Central memory CD4-positive, alpha-beta T cell (primary cell): Measurements from ENCODE around the gene PRXL2A.
A peak's percentile ranks its signal among the peaks of the same experiment; 100 is the strongest.

Experiments used
- DNase-seq: peaks from one replicate; pipeline ENCODE4 v3.0.0; 2022

The PRXL2A gene

DNA sequence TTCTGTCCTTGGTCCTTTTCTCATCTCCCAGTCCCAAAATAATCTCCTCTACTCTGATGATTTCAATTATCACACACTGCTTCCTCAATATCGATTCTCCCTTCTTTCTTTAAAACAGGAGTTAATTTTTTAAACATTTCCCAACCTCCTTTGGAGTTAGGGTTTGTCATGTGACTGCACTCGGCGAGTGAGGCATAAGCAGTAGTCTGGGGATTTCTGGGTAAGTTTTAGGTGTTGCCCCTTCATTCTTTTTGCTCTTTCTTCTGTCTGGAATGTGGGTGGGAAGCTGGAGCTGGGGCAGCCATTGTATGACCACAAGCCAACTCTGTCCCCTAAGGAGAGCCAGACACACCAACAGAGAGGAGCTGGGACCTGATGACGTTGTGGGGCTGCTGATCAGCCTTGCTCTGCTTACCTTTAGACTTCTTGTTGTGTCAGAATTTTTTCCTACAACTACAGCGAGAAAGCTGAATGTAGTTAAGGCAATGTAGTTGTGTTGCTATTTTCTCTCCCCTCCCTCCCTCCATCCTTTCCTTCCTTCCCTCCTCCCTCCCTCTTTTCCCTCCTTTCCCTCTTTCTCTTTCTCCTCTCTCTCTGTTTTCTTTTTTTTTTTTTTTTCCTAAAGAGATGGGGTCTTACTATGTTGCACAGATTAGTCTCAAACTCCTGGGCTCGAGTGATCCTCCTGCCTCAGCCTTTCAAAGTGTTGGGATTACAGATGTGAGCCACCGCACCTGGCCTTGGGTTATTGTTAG lies 39.3 kb downstream of the PRXL2A start:
- DNase-seq = no peak

DNA sequence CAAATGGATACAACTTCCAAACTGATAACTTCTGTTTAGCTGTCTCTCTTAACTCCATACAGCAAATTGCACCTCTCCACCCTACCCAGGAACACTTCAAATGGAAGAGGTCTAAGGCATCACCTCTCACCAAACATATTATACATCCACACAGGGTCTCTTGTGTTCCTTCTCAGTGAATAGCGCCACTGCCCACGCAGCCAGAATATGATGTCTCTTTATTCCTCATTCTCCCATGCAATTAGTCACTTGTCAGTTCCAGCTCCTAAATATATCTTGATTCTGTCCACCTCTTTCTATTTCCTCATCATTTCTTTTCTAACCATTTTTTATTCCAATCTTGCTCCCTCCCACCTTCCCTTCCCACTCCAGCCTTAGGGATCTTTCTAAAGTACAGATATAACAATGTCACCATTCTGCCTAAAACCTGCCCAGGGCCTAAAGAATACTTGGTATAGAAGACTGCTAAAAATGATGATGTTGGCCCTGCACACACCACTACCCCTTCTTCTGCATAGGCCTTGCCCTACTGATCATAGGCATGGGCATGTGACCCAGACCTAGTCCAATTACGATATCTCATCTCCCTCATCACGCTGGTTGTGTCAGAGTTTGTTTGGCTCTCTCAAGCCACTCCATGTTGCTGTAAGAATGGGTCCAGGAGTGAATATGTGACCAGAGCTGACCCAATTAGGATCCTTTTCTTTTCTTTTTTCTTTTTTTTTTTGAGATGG lies 40.0 kb downstream of the PRXL2A start:
- no peak for DNase-seq

DNA sequence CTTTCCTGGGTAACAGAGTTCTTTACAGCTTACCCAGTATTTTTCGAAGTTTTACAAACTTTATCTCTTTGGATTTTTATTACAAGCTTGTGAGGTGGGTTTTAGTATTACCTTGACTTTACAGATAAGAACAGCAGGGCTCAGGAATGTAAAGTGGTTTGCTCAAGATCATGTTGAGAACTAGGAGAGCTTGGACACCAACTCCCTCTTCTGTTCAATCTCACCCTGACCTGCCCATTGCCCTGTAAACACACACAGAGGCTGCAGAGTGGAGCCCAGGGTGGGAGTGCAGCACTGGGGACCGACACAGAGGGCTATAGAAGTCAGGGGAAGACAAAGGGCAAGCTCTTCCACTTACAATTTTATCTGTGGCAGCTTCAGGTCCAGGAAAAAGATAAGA lies 41.2 kb downstream of the PRXL2A start:
- DNase-seq = no peak

DNA sequence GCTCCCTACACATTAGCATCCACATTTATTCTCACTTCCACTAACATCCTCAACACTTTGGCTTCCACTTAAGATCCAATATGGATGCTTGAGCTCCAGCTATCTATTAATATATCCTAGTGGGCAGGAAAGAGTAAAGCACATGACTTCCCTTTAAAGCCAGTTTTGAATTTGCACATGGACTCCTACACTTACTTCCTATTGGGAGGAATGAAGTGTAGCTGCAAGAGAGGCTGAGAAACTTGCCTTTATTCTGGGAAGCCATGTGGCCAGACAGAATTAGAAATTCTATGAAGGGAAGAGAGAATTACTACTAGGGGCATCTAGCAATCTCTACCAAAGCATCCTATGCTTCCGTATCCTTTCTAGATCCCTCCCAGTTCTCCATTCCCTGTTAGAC lies 42.8 kb downstream of the PRXL2A start:
- DNase-seq = no peak

DNA sequence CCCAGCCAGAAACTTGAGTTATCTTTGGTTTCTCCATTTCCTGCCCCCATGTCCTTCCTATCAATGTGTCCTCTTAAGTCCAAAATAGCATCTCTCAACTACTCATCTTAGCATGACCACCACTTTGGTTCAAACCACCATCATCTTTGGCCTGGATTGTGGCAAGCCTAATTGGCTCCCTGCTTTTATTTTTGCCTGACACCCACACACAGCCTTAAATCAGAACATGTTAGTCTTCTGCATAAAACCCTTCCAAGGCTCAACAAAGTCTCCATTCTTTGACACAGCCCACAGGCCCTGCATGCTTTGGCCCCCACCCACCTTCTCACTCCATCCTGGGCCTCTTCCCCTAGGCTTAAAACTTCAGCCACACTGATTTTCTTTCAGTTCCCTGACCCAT lies 43.7 kb downstream of the PRXL2A start:
- DNase-seq = no peak

DNA sequence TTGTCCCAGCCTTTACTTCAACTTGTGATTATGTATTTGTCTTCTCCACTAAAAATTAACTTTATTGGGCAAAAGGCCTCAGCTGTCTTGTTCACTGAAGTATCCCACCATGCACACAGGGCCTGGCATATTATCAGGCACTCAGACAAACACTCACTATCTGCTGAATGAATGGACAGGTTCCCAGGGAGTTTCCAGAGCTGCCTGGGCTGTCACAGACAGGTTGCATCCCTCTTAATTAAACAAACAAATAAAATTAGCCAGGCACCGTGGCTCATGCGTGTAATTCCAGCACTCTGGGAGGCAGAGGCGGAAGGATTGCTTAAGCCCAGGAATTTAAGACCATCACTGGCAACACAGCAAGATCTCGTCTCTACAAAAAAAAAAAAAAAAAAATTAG lies 44.3 kb downstream of the PRXL2A start:
- DNase-seq = no peak

DNA sequence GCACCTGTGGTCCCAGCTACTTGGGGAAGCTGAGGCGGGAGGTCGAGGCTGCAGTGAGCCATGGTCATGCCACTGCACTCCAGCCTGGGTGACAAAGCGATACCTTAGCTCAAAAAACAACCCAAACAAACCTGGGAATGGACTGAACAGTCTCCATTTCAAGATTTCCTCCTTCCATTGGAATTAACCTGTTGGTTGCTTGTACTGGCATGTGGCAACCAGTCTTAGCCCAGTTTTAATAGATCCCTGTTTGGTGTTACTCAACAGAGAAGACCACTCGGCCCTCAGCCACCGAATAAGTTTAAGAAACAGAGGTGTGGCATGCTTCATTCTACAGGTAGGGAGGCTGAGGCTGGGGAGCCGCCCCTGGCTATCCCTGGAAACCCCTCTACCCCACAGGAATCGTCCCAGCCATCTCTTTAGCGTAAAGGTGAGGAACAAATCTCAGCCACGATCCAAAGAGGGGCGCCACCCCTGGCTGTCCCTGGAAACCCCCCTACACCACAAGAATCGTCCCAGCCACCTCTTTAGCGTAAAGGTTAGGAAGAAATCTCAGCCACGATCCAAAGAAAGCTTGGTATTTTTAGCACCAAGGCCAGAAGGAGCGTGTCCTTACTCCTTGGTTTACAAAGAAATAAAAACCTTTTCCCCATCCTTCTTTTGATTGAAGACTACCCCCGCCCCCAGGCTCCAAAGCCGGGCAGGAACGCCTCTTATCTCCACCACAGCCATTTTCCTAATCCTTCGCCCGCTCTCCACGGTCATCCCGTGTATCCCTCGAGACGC lies 44.9 kb downstream of the PRXL2A start:
- DNase-seq = no peak

DNA sequence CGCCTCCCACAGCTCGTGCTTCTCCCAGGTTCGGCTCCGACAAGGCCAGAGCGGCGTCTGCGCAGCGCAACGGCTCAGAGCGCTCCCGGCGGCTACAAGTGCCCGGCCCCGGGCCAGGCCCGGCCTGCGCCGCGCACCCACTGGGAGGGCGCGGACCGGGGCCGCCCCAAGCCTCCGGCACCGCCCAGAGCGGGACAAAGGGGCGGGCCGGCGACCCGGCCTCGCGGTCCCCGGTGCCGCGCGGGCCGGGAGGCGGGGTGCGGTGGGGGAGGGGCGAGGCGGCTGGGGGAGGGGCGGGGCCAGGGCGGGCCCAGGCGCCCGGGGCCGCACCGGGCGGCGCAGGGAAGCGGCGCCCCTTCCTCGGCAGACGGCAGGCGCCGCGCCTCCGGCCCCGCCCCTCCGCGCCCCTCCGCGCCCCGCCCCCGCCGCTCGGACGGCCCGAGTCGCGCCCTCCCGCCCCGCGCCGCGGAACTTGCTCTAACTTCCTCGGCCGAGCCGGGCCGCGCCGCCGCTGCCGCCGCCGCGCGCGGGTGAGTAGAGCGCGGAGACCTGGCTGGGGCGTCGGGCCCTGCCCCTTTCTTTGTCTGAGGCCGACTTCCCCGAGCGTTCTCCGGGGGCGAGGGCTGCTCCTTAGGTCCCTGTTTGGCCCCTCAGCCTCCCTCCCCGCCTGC lies 45.6 kb downstream of the PRXL2A start, which contains the start of gene TSPAN14:
TSPAN14 (plus strand) TSS at position 469 of the 671 bp plus-strand sequence. CDS start 34,924 bp downstream, outside the sequence.
- peak; percentile 66 for DNase-seq

DNA sequence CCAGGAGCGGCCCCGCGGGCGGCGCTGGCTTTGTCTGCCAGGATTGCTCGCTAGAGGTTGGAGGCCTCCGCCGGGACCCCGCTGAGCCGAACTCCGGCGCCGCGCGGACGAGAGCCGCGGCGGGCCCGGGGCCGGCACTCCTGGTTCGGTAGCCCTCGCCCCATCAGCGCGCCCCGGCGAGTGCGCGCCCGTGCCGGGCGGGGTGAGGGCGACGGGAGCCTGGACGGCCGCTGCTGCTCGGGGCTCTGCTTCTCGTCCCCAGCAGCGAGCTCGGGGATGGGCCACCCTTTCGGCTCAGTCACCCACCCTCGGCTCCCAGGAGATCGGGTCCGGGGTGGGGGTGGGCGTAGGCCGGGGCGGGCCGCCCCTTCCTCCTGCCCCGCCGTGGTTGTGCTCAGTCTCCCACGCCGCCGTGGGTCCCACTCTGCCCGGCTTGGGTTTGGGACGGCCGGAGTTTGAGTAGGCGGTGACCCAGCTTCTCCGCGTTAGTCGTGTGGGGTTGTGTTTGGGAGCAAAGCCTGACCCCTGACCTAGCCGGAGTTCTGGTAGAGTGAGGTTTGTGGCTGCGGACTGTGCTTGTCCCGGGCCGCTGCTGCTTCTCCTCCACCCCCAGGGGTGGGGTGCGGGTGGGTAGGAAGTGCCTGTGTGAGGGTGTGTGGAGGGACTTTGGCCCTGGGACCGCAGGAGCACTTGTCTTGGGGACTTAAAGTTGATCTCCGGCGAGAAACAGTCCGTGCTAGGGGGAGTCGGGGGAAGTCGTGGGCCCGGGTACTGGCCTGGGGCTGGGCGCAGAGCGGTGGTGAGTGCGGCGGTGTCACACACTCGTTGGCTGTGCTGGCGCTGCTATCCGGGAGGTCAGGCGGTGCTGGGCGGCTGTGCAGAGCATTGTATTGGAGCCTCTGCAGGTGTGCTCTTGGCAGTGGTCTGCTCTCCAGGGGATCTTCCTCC lies 46.4 kb downstream of the PRXL2A start:
- no peak for DNase-seq

DNA sequence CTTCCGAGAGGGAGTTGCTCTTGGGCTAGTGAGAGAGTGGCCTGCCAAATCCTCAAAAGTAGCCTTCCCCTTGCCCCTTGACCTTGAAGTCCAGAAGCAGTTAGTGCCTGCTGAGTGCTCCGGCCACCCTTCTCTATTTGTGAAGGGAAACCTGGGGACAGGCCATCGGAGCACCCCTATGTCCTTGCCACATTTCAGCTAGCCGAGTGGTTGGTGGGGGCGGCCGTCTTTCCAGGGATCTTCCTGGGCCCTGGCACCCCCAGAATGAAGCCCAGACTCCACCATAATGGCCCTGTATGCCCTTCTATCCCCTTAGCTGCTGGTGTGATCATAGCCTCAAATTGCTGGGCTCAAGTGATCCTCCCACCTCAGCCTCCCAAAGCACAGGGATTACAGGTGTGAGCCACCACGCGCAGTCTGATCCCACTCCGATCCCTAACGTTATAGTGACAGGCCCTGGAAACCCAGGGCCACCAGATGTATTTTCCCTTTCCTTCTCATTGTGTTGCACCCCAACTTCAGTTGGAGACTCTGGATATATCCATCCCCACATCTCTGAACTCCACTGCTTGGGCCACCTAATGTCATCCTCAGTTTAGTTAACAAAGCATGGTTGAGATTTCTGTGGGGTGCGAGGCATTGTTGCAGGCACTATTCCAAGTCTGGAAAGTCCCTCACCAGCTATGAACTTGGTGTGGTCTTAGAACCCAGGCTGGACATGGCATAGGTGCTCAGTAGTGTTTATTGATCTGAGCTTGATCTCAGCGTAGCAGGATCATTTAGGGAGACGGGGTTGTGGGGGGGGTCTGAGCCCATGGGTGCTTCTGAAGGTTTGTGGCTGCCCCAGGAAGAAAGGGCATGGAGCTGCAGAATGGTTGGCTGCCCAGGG lies 47.4 kb downstream of the PRXL2A start:
- no peak for DNase-seq

DNA sequence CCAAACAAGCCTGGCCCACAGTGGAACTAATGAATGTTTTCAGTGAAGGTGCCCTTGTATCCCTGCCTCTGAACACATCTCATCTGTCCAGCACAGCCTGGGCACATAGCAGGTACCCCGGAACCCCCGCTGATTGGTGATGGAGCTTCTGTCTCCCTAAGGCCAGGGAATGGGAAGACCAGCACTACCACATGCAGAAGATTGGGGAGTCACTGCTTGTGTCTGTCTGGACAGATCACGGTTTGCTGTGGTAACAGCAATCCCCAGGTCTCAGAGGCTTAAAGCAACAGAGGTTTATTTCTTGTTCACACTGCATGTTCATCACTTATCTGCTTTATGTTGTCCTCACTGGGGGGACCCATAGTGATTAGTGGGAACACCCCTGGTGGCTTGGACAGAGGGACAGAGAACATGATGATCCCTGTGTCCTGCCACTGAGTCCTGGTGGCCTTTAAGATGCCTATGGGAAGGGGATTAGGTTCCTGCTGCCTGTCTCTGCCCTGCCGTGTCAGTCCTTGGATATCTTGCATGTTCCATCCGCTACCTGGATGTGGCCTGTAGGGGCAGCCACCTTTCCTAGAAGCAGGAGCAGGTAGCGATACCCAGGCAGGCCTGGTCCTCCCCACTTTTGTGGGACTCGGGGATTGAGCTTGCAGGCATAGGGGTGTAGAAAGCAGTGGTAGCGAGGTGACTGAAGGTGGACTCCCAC lies 49.4 kb downstream of the PRXL2A start:
- DNase-seq = no peak

DNA sequence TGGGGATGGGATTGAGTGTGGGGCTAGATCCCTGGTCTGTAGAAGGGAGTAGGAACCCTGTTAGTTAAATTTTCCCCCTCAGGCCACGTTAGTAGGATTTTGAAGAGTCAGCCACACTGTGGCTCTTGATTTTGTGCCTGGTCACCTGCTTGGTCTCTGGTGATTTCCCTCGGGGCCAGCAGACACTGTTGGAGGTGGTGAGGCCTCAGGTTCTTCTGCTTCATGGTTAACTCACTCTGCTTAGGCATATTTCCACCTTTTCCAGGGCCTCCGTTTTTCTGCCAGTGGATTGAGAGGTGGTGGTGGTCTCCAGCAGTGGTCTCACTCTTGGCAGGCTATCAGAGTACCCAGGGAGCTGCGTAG lies 49.9 kb downstream of the PRXL2A start:
- no peak for DNase-seq

DNA sequence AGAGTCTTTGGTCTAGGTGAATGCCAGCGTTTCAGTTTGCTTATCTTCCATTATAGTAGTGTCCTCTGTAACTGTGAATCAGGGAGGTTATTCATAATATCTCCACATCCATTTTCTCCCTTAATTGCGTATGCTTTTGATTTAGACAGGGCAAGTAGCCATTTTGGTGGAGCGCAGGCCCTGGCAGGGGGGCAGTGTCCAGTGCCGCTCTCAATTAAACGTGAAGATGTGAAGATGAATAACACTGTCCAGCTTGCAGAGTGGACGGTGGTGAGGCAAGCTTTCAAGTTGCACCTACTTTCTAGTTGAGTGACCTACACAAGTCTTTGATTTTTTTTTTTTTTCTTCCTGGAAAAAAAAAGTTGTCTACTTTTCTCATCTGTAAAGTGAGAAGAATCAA lies 50.3 kb downstream of the PRXL2A start:
- no peak for DNase-seq

DNA sequence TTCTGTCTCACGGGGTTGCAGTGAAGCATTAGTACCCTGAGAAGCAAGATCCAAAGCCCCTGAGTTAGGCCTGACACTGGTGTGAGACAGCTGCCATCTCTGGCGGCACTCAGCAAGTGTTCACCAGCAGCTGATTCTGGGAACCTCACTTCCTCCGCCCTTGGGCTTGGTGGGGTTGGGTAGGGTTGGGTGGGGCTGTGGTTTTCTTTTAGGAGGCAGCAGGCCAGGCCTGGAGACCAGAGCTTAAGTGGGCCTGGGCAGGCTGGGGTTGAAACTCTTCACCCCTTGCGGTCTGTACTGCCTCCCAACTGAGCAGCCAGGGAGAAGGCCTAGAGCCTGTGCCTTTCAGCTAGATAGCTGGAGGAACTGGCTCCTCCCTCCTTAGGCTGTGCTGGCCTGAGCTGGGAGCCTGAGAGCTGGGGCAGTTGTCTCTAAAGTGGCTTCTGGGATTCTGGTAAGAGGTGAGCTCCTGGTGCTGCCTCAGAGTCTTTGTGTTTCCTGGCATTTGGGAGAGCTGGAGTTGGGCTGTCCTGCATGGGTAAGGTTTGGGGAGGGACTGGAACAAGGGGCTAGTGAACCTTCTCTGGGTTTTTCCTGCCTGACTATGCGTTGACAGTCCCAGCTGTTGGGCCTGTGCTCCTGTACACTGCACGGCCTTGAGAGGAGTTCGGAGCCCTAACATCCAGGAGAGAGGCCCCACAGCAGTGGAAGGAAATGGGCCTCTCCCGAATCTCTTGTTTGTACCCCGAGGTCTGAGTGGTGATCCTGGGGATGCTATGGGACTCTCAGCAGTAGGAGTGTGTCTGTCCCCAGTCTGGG lies 50.9 kb downstream of the PRXL2A start:
- peak; percentile 60 for DNase-seq

DNA sequence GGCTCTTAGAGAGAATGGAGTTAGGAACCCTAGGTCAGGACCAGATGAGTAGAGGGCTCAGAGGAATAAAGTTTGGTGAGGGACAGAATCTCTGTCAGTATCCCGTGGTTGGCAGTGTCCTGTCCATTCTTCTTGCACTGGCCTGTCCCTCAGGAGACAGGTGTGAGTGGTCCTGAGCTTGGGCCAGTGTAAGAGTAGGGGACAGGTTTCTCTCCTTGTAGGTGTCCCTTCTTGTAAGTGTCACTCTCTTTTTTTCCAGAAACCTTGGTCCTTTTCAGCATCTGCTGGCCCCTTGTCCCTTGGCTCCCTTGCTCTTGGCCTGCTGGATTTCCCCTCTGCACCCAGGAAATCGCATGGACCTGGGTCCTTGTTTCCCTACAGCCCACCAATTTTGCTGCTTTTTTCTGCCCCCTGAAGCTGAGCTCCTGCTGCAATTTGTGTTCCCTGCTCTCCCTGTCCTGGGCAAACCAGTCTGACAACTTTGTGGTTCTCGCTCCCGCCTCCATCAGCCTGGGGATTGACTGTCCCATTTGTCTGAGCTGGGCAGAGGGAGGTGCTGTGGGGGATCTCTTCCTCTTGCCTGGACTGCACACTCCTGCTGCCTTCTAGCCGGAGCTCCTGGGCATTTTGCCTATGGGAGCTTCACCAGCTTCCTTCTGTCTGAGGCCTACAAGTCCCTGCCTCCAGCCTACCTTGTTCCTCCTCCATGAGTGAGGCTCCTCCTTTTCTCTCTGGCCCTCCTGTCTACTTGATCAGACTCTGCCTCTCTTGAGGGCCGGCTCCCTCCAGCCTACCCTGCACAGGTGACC lies 52.3 kb downstream of the PRXL2A start:
- no peak for DNase-seq

DNA sequence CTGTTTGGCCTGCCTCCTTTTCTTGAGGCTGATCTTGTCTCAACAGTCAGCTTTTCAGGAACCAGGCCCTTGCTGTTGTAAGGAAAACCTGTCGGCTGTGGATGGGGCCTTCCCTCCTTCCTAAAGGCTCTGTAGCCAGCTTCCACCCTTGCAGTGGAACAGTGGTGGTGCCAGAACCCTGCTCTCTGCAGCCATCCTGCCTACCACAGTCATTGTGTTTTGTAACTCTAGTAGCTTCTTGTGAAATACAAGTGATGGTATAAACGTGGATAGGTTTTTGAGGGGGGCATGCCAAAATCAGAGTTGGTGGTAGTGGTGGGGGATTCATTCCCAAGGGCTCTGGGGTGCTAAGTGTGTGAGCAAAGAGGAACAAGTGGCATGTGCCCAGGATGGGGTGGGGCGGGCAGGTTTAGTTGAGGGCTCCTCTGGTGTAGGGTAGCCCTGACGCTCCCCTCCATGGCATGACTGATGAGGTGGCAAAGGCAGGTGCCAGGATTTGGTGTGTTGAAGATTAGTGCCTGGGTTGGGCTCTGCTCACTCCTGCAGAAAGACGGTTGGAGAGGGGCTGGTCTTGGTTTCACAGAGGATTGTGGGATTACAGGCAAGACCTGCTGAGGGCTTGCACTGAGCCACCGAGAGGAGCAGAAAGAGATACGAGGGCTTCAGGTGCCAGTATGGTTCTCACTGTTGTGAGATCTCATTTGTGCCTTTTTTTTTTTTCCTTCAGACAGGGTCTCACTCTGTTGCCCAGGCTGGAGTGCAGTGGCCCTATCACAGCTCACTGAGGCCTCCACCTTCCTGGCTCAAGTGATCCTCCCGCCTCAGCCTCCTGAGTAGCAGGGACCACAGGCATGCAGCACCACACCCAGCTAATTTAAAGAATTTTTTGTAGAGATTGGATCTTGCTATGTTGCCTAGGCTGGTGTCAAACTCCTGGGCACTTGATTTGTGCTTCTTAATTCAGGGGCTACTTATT lies 53.1 kb downstream of the PRXL2A start:
- no peak for DNase-seq
